HCT116 (cell line): ENCODE results near the gene GRID2. TPM values are rescaled to one million over a fixed set of nuclear protein-coding genes. Genes with fewer than 3 reads are reported as not detected.

ENCODE experiments used
- ATAC-seq: fragments of 200-7000 bp; cut with Tn5 transposase; 2 replicates; pipeline ENCODE4 v1.9.1; 2020; ENCODE audit warnings: mild to moderate bottlenecking, moderate library complexity
- BruUV-seq: library from RNA; stranded (reverse); fragments of 400-500 nt; replicated peaks from 2 replicates; lab custom pipeline; 2021; lab: Mats Ljungman, UMichigan
- CTCF ChIA-PET: fragments of 300-600 bp; sonication (Branson Sonifier 250); formaldehyde crosslinking; loops from one replicate; lab custom pipeline; 2021; ENCODE audit warnings: antibody characterized with exemption; lab: Charles Lee
- POLR2A ChIA-PET: fragments of 300-600, 350-600 bp; sonication (Branson Sonifier 250); formaldehyde crosslinking; loops from one replicate; lab custom pipeline; 2021; ENCODE audit warnings: antibody characterized with exemption; lab: Charles Lee
- RAD21 ChIA-PET, 2 experiments: fragments of 300-600 bp; sonication (Branson Sonifier 250); formaldehyde crosslinking; loops; one replicate each; lab custom pipeline; 2023; ENCODE audit warnings: low total read pairs in 2 of 2; ENCODE audit not compliant: uncharacterized antibody in 2 of 2, unreplicated experiment in 2 of 2, low non-redundant PET in 1 of 2; lab: Charles Lee
- DNase-seq: peaks from one replicate; pipeline ENCODE4 v3.0.0-alpha.2; 2010; ENCODE audit warnings: low read depth, low spot score
- H2AFZ ChIP-seq: fragments of 200-600 bp; shearing (Covaris generic), sonication (generic); 2 replicates; pipeline ENCODE4 v1.6.1; 2017; ENCODE audit warnings: low read depth, mixed run types, mixed read lengths, antibody characterized with exemption, low read length; ENCODE audit not compliant: poor library complexity, severe bottlenecking
- H3K27ac ChIP-seq: 2 replicates; pipeline ENCODE4 v1.5.1; 2012; ENCODE audit warnings: low read depth, low read length
- H3K27me3 ChIP-seq: fragments of 200-600 bp; sonication (generic); 2 replicates; pipeline ENCODE4 v1.6.1; 2016; ENCODE audit warnings: mixed run types, low read length, mixed read lengths; ENCODE audit not compliant: insufficient read depth
- H3K36me3 ChIP-seq, 2 experiments: fragments of 200-500 bp in 1 of 2; fragments of 200-600 bp in 1 of 2; sonication (Bioruptor generic) in 1 of 2; sonication (generic) in 1 of 2; 2 replicates each; pipeline versions ENCODE4 v1.5.1 to v1.6.1; 2014 to 2016; ENCODE audit warnings: low read length in 2 of 2, inconsistent platforms in 1 of 2, mixed read lengths in 1 of 2, mixed run types in 1 of 2; ENCODE audit not compliant: insufficient read depth in 2 of 2, control insufficient read depth in 1 of 2
- H3K4me1 ChIP-seq, 2 experiments: fragments of 200-600 bp in 1 of 2; sonication (generic) in 1 of 2; 2 replicates each; pipeline versions ENCODE4 v1.5.1 to v1.6.1; 2012 to 2017; ENCODE audit warnings: low read length in 2 of 2, inconsistent platforms in 1 of 2, mild to moderate bottlenecking in 1 of 2, mixed read lengths in 1 of 2, mixed run types in 1 of 2, moderate library complexity in 1 of 2; ENCODE audit not compliant: insufficient read depth in 2 of 2, control insufficient read depth in 1 of 2
- H3K4me2 ChIP-seq: fragments of 200-600 bp; sonication (generic); 2 replicates; pipeline ENCODE4 v1.6.1; 2017; ENCODE audit warnings: mixed run types, low read length, mixed read lengths
- H3K4me3 ChIP-seq, 2 experiments: fragments of 200-600 bp in 1 of 2; sonication (generic) in 1 of 2; replicated peaks in 1 of 2; 2 replicates each; pipeline ENCODE4 v1.5.1; 2011 to 2016; ENCODE audit warnings: low read length in 2 of 2, control low read depth in 1 of 2, low read depth in 1 of 2, mild to moderate bottlenecking in 1 of 2, mixed read lengths in 1 of 2, mixed run types in 1 of 2
- H3K79me2 ChIP-seq: fragments of 200-600 bp; sonication (generic); 2 replicates; pipeline ENCODE4 v1.6.1; 2017; ENCODE audit warnings: mild to moderate bottlenecking, mixed run types, low read length, moderate library complexity, mixed read lengths; ENCODE audit not compliant: insufficient read depth
- H3K9ac ChIP-seq: fragments of 200-600 bp; sonication (generic); 2 replicates; pipeline ENCODE4 v1.6.1; 2016; ENCODE audit warnings: low read length, mixed read lengths
- H3K9me2 ChIP-seq: fragments of 200-600 bp; sonication (generic), shearing (Covaris generic); 2 replicates; pipeline ENCODE4 v1.6.1; 2017; ENCODE audit warnings: mixed run types, mild to moderate bottlenecking, moderate library complexity; ENCODE audit not compliant: insufficient read depth
- H3K9me3 ChIP-seq, 2 experiments: fragments of 200-500 bp in 1 of 2; fragments of 200-600 bp in 1 of 2; sonication (Bioruptor generic) in 1 of 2; sonication (generic) in 1 of 2; 2 replicates each; pipeline ENCODE4 v1.6.1; 2014 to 2017; ENCODE audit warnings: low read length in 2 of 2, mixed read lengths in 2 of 2, inconsistent platforms in 1 of 2, low read depth in 1 of 2, mild to moderate bottlenecking in 1 of 2, mixed run types in 1 of 2, moderate library complexity in 1 of 2; ENCODE audit not compliant: control insufficient read depth in 1 of 2, insufficient read depth in 1 of 2
- H4K20me1 ChIP-seq: fragments of 200-600 bp; sonication (generic), shearing (Covaris generic); 2 replicates; pipeline ENCODE4 v1.6.1; 2017; ENCODE audit warnings: mixed run types, mild to moderate bottlenecking, moderate library complexity; ENCODE audit not compliant: insufficient read depth
- CBX3 ChIP-seq: IDR thresholded peaks from 2 replicates; pipeline ENCODE4 v1.6.1; 2012; ENCODE audit warnings: low read depth
- CEBPB ChIP-seq: IDR thresholded peaks from 2 replicates; pipeline ENCODE4 v1.6.1; 2012; ENCODE audit warnings: low read depth
- EGR1 ChIP-seq: IDR thresholded peaks from 2 replicates; pipeline ENCODE4 v1.6.1; 2012; ENCODE audit warnings: low read depth
- EZH2 ChIP-seq: fragments of 200-600 bp; sonication (generic); IDR thresholded peaks from 2 replicates; pipeline ENCODE4 v1.6.1; 2017; ENCODE audit warnings: antibody characterized with exemption, mixed run types
- EZH2phosphoT487 ChIP-seq: fragments of 200-600 bp; IDR thresholded peaks from 2 replicates; pipeline ENCODE4 v1.6.1; 2018; ENCODE audit warnings: antibody characterized with exemption, borderline replicate concordance
- FOSL1 ChIP-seq: IDR thresholded peaks from 2 replicates; pipeline ENCODE4 v1.6.1; 2012; ENCODE audit warnings: low read depth
- POLR2A ChIP-seq: IDR thresholded peaks from 2 replicates; pipeline ENCODE4 v1.7.0; 2011; ENCODE audit warnings: borderline replicate concordance; ENCODE audit not compliant: insufficient read depth, insufficient read length; ENCODE audit errors: extremely low read depth
- POLR2AphosphoS5 ChIP-seq: IDR thresholded peaks from 2 replicates; pipeline ENCODE4 v1.6.1; 2011; ENCODE audit warnings: mild to moderate bottlenecking, low read depth, low read length, moderate library complexity
- RAD21 ChIP-seq: IDR thresholded peaks from 2 replicates; pipeline ENCODE4 v1.6.1; 2012; ENCODE audit warnings: low read depth, mild to moderate bottlenecking
- SIN3A ChIP-seq: IDR thresholded peaks from 2 replicates; pipeline ENCODE4 v1.6.1; 2012; ENCODE audit warnings: low read depth
- SP1 ChIP-seq: IDR thresholded peaks from 2 replicates; pipeline ENCODE4 v1.6.1; 2012; ENCODE audit warnings: low read depth
- SRF ChIP-seq: IDR thresholded peaks from 2 replicates; pipeline ENCODE4 v1.6.1; 2012; ENCODE audit warnings: low read depth
- TCF7L2 ChIP-seq: IDR thresholded peaks from 2 replicates; pipeline ENCODE4 v1.7.0; 2011; ENCODE audit warnings: borderline replicate concordance, inconsistent platforms; ENCODE audit not compliant: insufficient read depth, insufficient read length; ENCODE audit errors: extremely low read depth
- YY1 ChIP-seq: IDR thresholded peaks from 2 replicates; pipeline ENCODE4 v1.6.1; 2011; ENCODE audit warnings: low read length, low read depth, moderate library complexity, mild to moderate bottlenecking; ENCODE audit not compliant: insufficient replicate concordance; ENCODE audit errors: extremely low read depth
- ZFX ChIP-seq: fragments of 450-650 bp; IDR thresholded peaks from 2 replicates; pipeline ENCODE4 v1.6.1; 2017
- ZNF274 ChIP-seq: fragments of 200-500 bp; sonication (Bioruptor generic); IDR thresholded peaks from 2 replicates; pipeline ENCODE4 v1.6.1; 2014; ENCODE audit warnings: mild to moderate bottlenecking, low read depth, low read length, inconsistent platforms
- intact Hi-C: fragments of 100-400 bp; cut with micrococcal nuclease; formaldehyde crosslinking; loops from 2 replicates; pipeline ENCODE4 v1.10.0; 2022
- total RNA-seq: library from RNA; stranded (reverse); gene quantifications from one replicate; pipeline ENCODE4 v1.2.1, GENCODE V29; 2021; ENCODE audit not compliant: unreplicated experiment
- TF ChIP-seq, protein P1 (sequence below), 3 experiments: fragments of 200-600 bp in 1 of 3; sonication (generic) in 1 of 3; IDR thresholded peaks in 2 of 3; conservative IDR thresholded peaks in 1 of 3; 2 replicates each; pipeline ENCODE4 v1.5.1; 2012 to 2017; ENCODE audit warnings: low read depth in 2 of 3, low read length in 2 of 3, antibody characterized with exemption in 1 of 3, borderline replicate concordance in 1 of 3, control low read depth in 1 of 3, mild to moderate bottlenecking in 1 of 3, mixed read lengths in 1 of 3, mixed run types in 1 of 3, moderate library complexity in 1 of 3; ENCODE audit not compliant: insufficient read depth in 1 of 3
- TF ChIP-seq, protein P2 (sequence below): IDR thresholded peaks from 2 replicates; pipeline ENCODE4 v1.6.1; 2012
- TF ChIP-seq, protein P3 (sequence below): IDR thresholded peaks from 2 replicates; pipeline ENCODE4 v1.6.1; 2011; ENCODE audit warnings: mild to moderate bottlenecking, low read length, moderate library complexity; ENCODE audit not compliant: insufficient replicate concordance; ENCODE audit errors: extremely low read depth

The GRID2 gene
- total RNA-seq, 1 experiment from 2014 or later, result not detected

DNA sequence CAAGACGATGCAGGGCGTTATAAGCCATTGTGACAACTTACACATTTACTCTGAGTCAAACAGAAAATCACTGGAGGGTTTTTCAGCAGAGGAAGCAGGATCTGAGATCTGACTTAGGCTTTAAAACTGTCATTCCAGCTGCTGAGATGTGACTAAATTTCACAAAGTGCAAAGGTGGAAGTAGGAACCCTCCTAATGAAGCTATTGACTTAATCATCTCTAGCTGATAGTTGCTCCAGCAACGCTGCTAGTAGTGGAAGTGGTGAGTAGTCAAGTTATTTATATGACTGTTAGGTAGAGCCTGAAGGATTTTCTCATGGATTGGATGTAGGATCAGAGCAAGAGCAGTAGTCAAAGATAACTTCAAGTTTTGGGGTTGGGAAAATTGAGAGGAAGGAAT, 218.6 kb downstream of the GRID2 start:
- Histone ChIP-seq H3K79me2 (no peaks in the 10 kb centered on the region), H3K4me1 (no peaks in the 10 kb centered on the region), H3K27me3 (no peaks in the 10 kb centered on the region), H3K27ac (no peak overlapping the region), H3K4me3 (no peak overlapping the region), H2AFZ (no peak overlapping the region), H3K36me3 (no peaks in the 10 kb centered on the region), H3K9ac (no peak overlapping the region), H4K20me1 (no peaks in the 10 kb centered on the region), H3K4me2 (no peak overlapping the region), H3K9me2 (no peaks in the 10 kb centered on the region), H3K9me3 (no peaks in the 10 kb centered on the region)
- ChIA-PET RAD21 (no interaction called here), POLR2A (no interaction called here), CTCF (no interaction called here)
- TF ChIP-seq CEBPB, result no peak
- TF ChIP-seq SP1, result no peak
- no peak for TF ChIP-seq CBX3
- no peak for ATAC-seq
- DNase-seq, result no peak
- intact Hi-C loops, result no loop called here
- BruUV-seq, result no TSS peak

DNA sequence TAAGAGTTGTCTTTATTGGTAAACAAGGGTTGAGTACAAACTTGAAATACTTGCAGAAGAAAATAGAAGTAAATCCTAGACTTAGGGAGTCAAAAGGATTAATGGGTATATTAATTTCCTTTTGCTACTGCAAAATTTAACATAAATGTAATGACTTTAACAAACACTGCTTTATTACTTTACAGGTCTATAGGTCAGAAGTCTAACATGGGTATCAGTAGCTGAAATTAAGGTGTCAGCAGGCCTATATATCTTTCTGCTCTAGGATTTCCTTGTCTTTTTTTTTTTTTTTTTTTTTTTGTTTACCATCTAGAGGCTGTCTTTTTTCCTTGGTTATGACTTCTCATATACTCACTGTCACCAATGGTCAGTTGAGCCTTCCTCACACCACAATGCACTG, 220.4 kb downstream of the GRID2 start:
- Histone ChIP-seq H3K4me3 (no peak overlapping the region), H3K36me3 (no peaks in the 10 kb centered on the region), H3K9me3 (no peaks in the 10 kb centered on the region), H3K27me3 (no peaks in the 10 kb centered on the region), H3K9me2 (no peaks in the 10 kb centered on the region), H2AFZ (no peak overlapping the region), H3K4me1 (no peaks in the 10 kb centered on the region), H3K79me2 (no peaks in the 10 kb centered on the region), H3K9ac (no peak overlapping the region), H4K20me1 (no peaks in the 10 kb centered on the region), H3K27ac (no peak overlapping the region), H3K4me2 (no peak overlapping the region)
- ATAC-seq (no peak), DNase-seq (no peak)
- ChIA-PET POLR2A (no interaction called here), CTCF (no interaction called here), RAD21 (no interaction called here)
- BruUV-seq, result no TSS peak
- intact Hi-C loops, result no loop called here
- no peak for TF ChIP-seq FOSL1
- TF ChIP-seq CEBPB, result no peak
- no peak for TF ChIP-seq ZFX
- no peak for TF ChIP-seq EZH2phosphoT487
- no peak for TF ChIP-seq POLR2AphosphoS5
- TF ChIP-seq RAD21, result no peak
- TF ChIP-seq, protein P1, sequence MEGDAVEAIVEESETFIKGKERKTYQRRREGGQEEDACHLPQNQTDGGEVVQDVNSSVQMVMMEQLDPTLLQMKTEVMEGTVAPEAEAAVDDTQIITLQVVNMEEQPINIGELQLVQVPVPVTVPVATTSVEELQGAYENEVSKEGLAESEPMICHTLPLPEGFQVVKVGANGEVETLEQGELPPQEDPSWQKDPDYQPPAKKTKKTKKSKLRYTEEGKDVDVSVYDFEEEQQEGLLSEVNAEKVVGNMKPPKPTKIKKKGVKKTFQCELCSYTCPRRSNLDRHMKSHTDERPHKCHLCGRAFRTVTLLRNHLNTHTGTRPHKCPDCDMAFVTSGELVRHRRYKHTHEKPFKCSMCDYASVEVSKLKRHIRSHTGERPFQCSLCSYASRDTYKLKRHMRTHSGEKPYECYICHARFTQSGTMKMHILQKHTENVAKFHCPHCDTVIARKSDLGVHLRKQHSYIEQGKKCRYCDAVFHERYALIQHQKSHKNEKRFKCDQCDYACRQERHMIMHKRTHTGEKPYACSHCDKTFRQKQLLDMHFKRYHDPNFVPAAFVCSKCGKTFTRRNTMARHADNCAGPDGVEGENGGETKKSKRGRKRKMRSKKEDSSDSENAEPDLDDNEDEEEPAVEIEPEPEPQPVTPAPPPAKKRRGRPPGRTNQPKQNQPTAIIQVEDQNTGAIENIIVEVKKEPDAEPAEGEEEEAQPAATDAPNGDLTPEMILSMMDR (IDR thresholded peaks at IDR 0.05 in 2 of 3, conservative IDR thresholded peaks at IDR 0.05 in 1 of 3; ENCODE audit: borderline replicate concordance in 1 of 3, insufficient read depth in 1 of 3, low read depth in 2 of 3, low read length in 2 of 3), result no peak
- no peak for TF ChIP-seq SIN3A
- TF ChIP-seq, protein P2, sequence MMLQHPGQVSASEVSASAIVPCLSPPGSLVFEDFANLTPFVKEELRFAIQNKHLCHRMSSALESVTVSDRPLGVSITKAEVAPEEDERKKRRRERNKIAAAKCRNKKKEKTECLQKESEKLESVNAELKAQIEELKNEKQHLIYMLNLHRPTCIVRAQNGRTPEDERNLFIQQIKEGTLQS, result no peak
- no peak for TF ChIP-seq YY1
- no peak for TF ChIP-seq POLR2A
- TF ChIP-seq TCF7L2, result no peak
- no peak for TF ChIP-seq SRF
- TF ChIP-seq ZNF274, result no peak
- no peak for TF ChIP-seq EGR1
- TF ChIP-seq, protein P3, sequence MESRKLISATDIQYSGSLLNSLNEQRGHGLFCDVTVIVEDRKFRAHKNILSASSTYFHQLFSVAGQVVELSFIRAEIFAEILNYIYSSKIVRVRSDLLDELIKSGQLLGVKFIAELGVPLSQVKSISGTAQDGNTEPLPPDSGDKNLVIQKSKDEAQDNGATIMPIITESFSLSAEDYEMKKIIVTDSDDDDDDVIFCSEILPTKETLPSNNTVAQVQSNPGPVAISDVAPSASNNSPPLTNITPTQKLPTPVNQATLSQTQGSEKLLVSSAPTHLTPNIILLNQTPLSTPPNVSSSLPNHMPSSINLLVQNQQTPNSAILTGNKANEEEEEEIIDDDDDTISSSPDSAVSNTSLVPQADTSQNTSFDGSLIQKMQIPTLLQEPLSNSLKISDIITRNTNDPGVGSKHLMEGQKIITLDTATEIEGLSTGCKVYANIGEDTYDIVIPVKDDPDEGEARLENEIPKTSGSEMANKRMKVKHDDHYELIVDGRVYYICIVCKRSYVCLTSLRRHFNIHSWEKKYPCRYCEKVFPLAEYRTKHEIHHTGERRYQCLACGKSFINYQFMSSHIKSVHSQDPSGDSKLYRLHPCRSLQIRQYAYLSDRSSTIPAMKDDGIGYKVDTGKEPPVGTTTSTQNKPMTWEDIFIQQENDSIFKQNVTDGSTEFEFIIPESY, result no peak
- TF ChIP-seq EZH2, result no peak
